ENCODE measurements around the gene CFAP61.

The CFAP61 gene

DNA sequence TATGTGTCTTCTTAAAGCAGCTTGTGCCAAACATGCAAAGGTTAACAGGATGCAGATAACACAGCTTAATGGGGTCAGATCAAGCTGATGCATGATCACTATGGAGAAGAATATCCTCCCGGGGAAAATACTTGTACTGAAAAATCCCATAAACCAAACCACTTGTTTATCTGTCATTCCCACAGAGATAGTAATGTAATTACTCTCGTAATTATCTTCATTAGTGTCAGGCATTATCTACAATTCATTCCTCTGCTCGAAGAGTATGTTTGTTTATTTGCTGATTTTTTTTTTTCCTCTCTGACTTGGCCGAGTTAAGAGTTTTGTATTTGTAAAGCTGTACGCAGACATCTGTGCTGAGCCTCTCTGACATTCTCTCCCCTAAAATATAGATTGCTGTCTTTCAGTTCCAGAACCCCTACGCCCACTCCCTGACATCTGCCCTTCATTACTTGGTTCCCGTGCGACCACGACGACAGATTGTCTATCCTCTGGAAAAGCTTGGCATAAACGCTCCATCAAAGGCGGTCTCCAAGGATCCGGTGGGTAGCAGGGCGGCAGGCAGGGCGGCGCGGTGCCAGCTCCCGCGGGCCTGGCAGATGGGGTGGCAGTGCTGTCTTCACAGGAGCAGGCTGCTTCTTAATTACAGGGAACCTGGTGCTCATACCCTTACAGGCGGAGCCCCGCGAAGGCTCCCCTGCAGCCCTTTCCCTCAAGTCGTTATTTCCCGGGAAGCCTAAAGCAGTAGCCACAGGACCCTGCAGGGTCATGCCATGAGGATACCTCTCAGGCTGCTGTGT lies 147.2 kb downstream of the CFAP61 start:
- H3K4me3 ChIP-seq (replicated peaks; ENCODE audit: low read depth, low read length) = no peak overlapping the region
- no peak for DNase-seq (ENCODE audit: extremely low read depth, low read depth)
- TF ChIP-seq CTCF (IDR thresholded peaks at IDR 0.05; ENCODE audit: low read depth, low read length, missing control alignments) = no peak

GRCh38 chr20:20201124-20201523 lies 148.8 kb downstream of the CFAP61 start:
- H3K4me3 ChIP-seq (replicated peaks; ENCODE audit: low read depth, low read length) = no peak overlapping the region
- no peak for DNase-seq (ENCODE audit: extremely low read depth, low read depth)
- no peak for TF ChIP-seq CTCF (IDR thresholded peaks at IDR 0.05; ENCODE audit: low read depth, low read length, missing control alignments)

DNA sequence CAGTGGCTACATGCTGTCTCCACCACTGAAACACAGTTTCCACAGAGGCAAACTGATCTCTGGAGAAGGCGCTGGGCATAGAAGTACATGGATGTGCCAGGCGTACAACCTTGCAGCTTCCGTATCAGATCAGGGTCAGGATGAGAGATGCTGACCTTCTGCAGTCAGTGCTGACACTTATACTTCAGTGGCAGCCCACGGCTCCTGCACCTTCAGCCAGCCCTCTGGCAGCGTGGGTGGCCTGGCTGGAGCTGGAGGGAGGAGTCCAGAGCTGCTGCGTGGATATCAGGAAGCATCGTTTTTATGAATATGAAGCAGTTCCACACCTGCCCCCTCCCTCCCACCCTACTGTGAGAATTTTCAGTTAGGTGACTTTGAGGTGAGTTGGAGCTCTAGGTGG lies 149.3 kb downstream of the CFAP61 start:
- H3K4me3 ChIP-seq (replicated peaks; ENCODE audit: low read depth, low read length) = no peak overlapping the region
- TF ChIP-seq CTCF (IDR thresholded peaks at IDR 0.05; ENCODE audit: low read depth, low read length, missing control alignments) = no peak
- DNase-seq (ENCODE audit: extremely low read depth, low read depth) = no peak

- DNase-seq (ENCODE audit: extremely low read depth, low read depth) = no peak
- H3K4me3 ChIP-seq (replicated peaks; ENCODE audit: low read depth, low read length) = no peak overlapping the region
- TF ChIP-seq CTCF (IDR thresholded peaks at IDR 0.05; ENCODE audit: low read depth, low read length, missing control alignments) = no peak
Observed at GRCh38 chr20:20202768-20203167, 150.4 kb downstream of the CFAP61 start.

DNA sequence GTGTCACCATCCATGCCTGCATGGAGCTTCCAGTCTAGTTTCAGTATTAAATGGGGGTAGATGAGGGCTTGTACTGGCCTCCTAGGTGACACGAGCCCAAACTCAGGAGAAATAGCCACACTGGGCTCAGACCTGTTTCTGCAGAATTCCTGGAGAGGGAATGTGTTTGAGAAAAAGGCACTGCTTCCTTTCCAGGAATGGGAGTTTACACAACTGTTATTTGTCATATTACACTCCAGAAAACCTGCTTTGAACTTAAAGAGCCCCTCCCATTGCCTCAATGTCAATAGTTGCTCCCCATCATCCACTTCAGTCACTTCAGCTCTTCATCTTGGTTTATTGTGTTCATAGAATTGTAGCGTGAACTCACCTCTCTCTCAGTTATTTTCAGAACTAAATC lies 151.5 kb downstream of the CFAP61 start:
- no peak for TF ChIP-seq CTCF (IDR thresholded peaks at IDR 0.05; ENCODE audit: low read depth, low read length, missing control alignments)
- DNase-seq (ENCODE audit: extremely low read depth, low read depth) = no peak
- no peak overlapping the region for H3K4me3 ChIP-seq (replicated peaks; ENCODE audit: low read depth, low read length)

GRCh38 chr20:20204256-20204655 lies 151.9 kb downstream of the CFAP61 start:
- TF ChIP-seq CTCF (IDR thresholded peaks at IDR 0.05; ENCODE audit: low read depth, low read length, missing control alignments) = no peak
- H3K4me3 ChIP-seq (replicated peaks; ENCODE audit: low read depth, low read length) = no peak overlapping the region
- DNase-seq (ENCODE audit: extremely low read depth, low read depth) = no peak
